ENCODE results near the gene SSU72. TPM values are rescaled to one million over a fixed set of nuclear protein-coding genes. Genes with fewer than 3 reads are reported as not detected.
A peak's percentile ranks its signal among the peaks of the same experiment; 100 is the strongest.

Gene SSU72
- total RNA-seq, 1 donor from 2014 or later = 94.1 TPM

DNA sequence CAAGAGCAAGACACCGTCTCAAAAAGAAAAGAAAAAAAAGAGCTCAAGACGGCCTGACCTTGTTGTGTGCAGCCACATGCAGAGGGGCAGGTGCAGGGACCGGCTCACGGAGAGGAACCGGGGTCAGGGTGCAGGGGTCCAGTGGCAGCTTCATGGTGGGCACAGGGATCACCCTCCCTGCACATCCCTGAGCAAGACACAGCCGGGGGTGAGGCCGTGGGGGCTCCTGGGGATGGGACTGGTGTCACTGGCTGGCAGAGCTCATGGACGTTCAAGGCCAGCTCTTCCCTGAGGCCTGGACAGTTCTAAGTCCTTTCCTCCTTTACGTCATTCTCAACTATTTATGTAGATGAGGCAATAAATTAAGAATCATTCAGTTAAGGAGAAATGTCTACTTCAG is 27.7 kb downstream of the SSU72 start:
- Histone ChIP-seq H3K4me3 (no peak overlapping the region), H3K4me2 (no peak overlapping the region), H3F3A (ENCODE audit: low read depth) (peaks cover 3% of the 10 kb centered on the region), H3K27ac (no peak overlapping the region), H3K4me1 (no peaks in the 10 kb centered on the region), H2AFZ (replicated peaks) (no peak overlapping the region), H3K79me2 (ENCODE audit: low read depth) (peaks cover 19% of the 10 kb centered on the region), H3K9me3 (ENCODE audit: low read depth) (no peaks in the 10 kb centered on the region), H3K27me3 (no peaks in the 10 kb centered on the region), H3K9ac (no peak overlapping the region), H4K20me1 (ENCODE audit: low read depth) (peaks cover 12% of the 10 kb centered on the region), H3K36me3 (no peaks in the 10 kb centered on the region)
- DNase-seq (ENCODE audit: low spot score) = no peak
- peaks cover 9% of the 10 kb centered on the region for H3K27me3 Mint-ChIP-seq (ENCODE audit: insufficient read depth, low read depth)
- peaks cover 2% of the 10 kb centered on the region for H3K36me3 Mint-ChIP-seq
- peak overlapping the region; percentile 25 for H3K27ac Mint-ChIP-seq
- TF ChIP-seq EZH2phosphoT487 (IDR thresholded peaks at IDR 0.05) = no peak
- TF ChIP-seq, protein P1, sequence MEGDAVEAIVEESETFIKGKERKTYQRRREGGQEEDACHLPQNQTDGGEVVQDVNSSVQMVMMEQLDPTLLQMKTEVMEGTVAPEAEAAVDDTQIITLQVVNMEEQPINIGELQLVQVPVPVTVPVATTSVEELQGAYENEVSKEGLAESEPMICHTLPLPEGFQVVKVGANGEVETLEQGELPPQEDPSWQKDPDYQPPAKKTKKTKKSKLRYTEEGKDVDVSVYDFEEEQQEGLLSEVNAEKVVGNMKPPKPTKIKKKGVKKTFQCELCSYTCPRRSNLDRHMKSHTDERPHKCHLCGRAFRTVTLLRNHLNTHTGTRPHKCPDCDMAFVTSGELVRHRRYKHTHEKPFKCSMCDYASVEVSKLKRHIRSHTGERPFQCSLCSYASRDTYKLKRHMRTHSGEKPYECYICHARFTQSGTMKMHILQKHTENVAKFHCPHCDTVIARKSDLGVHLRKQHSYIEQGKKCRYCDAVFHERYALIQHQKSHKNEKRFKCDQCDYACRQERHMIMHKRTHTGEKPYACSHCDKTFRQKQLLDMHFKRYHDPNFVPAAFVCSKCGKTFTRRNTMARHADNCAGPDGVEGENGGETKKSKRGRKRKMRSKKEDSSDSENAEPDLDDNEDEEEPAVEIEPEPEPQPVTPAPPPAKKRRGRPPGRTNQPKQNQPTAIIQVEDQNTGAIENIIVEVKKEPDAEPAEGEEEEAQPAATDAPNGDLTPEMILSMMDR (IDR thresholded peaks at IDR 0.05) = no peak
- no peak for TF ChIP-seq EZH2 (IDR thresholded peaks at IDR 0.05)
- H3K4me1 Mint-ChIP-seq = peaks cover under 1% of the 10 kb centered on the region
- H3K4me3 Mint-ChIP-seq = no peak overlapping the region
- no peaks in the 10 kb centered on the region for H3K9me3 Mint-ChIP-seq

DNA sequence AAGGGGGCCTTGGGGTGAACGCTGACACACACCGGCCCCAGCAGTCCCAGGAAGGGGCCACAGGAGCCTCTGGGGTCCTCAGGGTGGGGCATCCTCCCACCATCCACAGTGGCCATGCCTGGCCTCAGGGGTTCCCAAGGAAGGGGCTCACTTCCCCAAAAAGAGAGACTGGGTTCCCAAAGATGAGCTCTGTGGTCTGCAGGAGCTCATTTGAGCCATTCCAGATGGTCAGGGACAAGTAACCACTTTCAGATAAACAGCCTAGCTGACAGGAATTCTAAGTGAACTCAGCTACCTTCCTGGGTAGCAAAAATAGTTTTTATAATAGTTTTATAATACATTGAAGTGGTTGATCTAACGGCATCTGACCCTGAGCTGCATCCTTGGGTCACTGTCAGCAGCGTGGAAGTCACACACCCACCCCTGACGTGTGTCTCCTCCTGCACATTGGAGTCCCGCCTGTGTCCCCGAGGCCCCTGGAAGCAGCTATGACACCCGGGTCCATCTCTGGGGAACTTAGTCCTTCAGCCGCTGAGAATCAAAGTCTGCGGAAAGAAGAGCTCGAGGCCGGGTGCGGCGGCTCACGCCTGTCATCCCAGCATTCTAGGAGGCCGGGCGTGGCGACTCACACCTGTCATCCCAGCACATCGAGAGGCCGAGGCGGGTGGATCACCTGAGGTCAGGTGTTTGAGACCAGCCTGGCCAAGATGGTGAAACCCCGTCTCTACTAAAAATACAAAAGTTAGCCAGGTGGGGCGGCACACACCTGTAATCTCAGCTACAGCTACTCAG is 28.5 kb downstream of the SSU72 start:
- peaks cover 7% of the 10 kb centered on the region for H3K4me1 Mint-ChIP-seq
- Histone ChIP-seq H3K4me1 (no peaks in the 10 kb centered on the region), H4K20me1 (ENCODE audit: low read depth) (peaks cover 15% of the 10 kb centered on the region), H3K4me3 (no peak overlapping the region), H3K9ac (no peak overlapping the region), H3K79me2 (ENCODE audit: low read depth) (peaks cover 11% of the 10 kb centered on the region), H3K9me3 (ENCODE audit: low read depth) (no peaks in the 10 kb centered on the region), H2AFZ (replicated peaks) (no peak overlapping the region), H3K27me3 (no peaks in the 10 kb centered on the region), H3K36me3 (no peaks in the 10 kb centered on the region), H3F3A (ENCODE audit: low read depth) (peaks cover 12% of the 10 kb centered on the region), H3K4me2 (no peak overlapping the region), H3K27ac (no peak overlapping the region)
- DNase-seq (ENCODE audit: low spot score) = no peak
- H3K27ac Mint-ChIP-seq = no peak overlapping the region
- H3K9me3 Mint-ChIP-seq = no peaks in the 10 kb centered on the region
- H3K36me3 Mint-ChIP-seq = peaks cover 8% of the 10 kb centered on the region
- peaks cover 5% of the 10 kb centered on the region for H3K27me3 Mint-ChIP-seq (ENCODE audit: insufficient read depth, low read depth)
- TF ChIP-seq, protein P1 (IDR thresholded peaks at IDR 0.05) = no peak
- TF ChIP-seq EZH2phosphoT487 (IDR thresholded peaks at IDR 0.05) (no peak), EZH2 (IDR thresholded peaks at IDR 0.05) (no peak)
- no peak overlapping the region for H3K4me3 Mint-ChIP-seq

DNA sequence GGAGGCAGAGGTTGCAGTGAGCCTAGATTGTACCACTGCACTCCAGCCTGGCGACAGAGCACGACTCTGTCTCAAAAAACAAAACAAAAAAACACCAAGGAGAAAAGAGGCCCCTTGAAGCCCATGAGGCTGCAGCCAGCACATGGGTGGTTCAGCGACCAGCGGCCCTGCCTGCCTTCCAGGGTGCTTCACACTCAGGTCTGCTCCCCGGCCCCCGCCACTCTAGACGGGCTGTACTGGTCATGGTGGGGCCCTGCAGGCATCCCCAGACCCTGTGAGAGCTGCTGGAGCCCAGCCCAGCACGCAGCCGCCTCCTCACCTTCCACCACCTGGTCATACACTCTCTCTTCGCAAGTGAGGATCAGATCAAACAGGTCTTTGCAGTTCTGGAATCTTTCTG is 30.1 kb downstream of the SSU72 start:
- H3K9me3 Mint-ChIP-seq = no peaks in the 10 kb centered on the region
- H3K4me3 Mint-ChIP-seq = no peak overlapping the region
- Histone ChIP-seq H3K27me3 (no peaks in the 10 kb centered on the region), H3K79me2 (ENCODE audit: low read depth) (peaks cover 1% of the 10 kb centered on the region), H4K20me1 (ENCODE audit: low read depth) (peaks cover 13% of the 10 kb centered on the region), H3K4me1 (peaks cover under 1% of the 10 kb centered on the region), H3K36me3 (no peaks in the 10 kb centered on the region), H3K4me2 (no peak overlapping the region), H2AFZ (replicated peaks) (no peak overlapping the region), H3K27ac (no peak overlapping the region), H3K9ac (no peak overlapping the region), H3K9me3 (ENCODE audit: low read depth) (no peaks in the 10 kb centered on the region), H3F3A (ENCODE audit: low read depth) (peaks cover 18% of the 10 kb centered on the region), H3K4me3 (no peak overlapping the region)
- DNase-seq (ENCODE audit: low spot score) = no peak
- peaks cover 8% of the 10 kb centered on the region for H3K36me3 Mint-ChIP-seq
- peaks cover 5% of the 10 kb centered on the region for H3K27me3 Mint-ChIP-seq (ENCODE audit: insufficient read depth, low read depth)
- no peak overlapping the region for H3K27ac Mint-ChIP-seq
- TF ChIP-seq, protein P1 (IDR thresholded peaks at IDR 0.05) = no peak
- TF ChIP-seq EZH2phosphoT487 (IDR thresholded peaks at IDR 0.05) = no peak
- TF ChIP-seq EZH2 (IDR thresholded peaks at IDR 0.05) = no peak
- peaks cover 7% of the 10 kb centered on the region for H3K4me1 Mint-ChIP-seq

Data from neural progenitor cell (in vitro differentiated cells).